IPS-18c (cell line): Measurements from ENCODE around the gene GALNT18.

Experiments used
- H3K4me3 ChIP-seq: 2 replicates; pipeline ENCODE4 v1.7.0; 2013; ENCODE audit warnings: low read depth, mild to moderate bottlenecking, low read length, moderate library complexity; ENCODE audit not compliant: insufficient read depth
- H3K9me3 ChIP-seq: one replicate; pipeline ENCODE4 v1.6.1; 2013; ENCODE audit warnings: mild to moderate bottlenecking, low read length, moderate library complexity; ENCODE audit not compliant: control insufficient read depth, insufficient read depth

GALNT18 gene

GRCh38 chr11:11268119-11268518 is 353.7 kb downstream of the GALNT18 start:
- Histone ChIP-seq H3K9me3 (peaks cover 2% of the 10 kb centered on the region), H3K4me3 (no peak overlapping the region)

GRCh38 chr11:11267312-11267711 is 354.5 kb downstream of the GALNT18 start:
- Histone ChIP-seq H3K9me3 (peaks cover 2% of the 10 kb centered on the region), H3K4me3 (no peak overlapping the region)

GRCh38 chr11:11265994-11266606 is 355.7 kb downstream of the GALNT18 start:
- no peak overlapping the region for H3K4me3 ChIP-seq
- H3K9me3 ChIP-seq = peaks cover 2% of the 10 kb centered on the region

GRCh38 chr11:11265320-11265719 is 356.5 kb downstream of the GALNT18 start:
- H3K4me3 ChIP-seq = no peak overlapping the region
- H3K9me3 ChIP-seq = no peaks in the 10 kb centered on the region

GRCh38 chr11:11263238-11264005 is 358.4 kb downstream of the GALNT18 start:
- H3K4me3 ChIP-seq = no peak overlapping the region
- no peaks in the 10 kb centered on the region for H3K9me3 ChIP-seq

GRCh38 chr11:11262171-11262920 is 359.5 kb downstream of the GALNT18 start:
- H3K4me3 ChIP-seq = no peak overlapping the region
- H3K9me3 ChIP-seq = no peaks in the 10 kb centered on the region

GRCh38 chr11:11261629-11262028 is 360.2 kb downstream of the GALNT18 start:
- H3K4me3 ChIP-seq = no peak overlapping the region

GRCh38 chr11:11260903-11261302 is 360.9 kb downstream of the GALNT18 start:
- no peak overlapping the region for H3K4me3 ChIP-seq
- H3K9me3 ChIP-seq = no peaks in the 10 kb centered on the region

More at GRCh38 chr11:11261629-11262028, 360.2 kb downstream of the GALNT18 start:
- no peaks in the 10 kb centered on the region for H3K9me3 ChIP-seq

- H3K4me3 ChIP-seq = no peak overlapping the region
- H3K9me3 ChIP-seq = no peaks in the 10 kb centered on the region
These were observed 367.8 kb downstream of the GALNT18 start for GRCh38 chr11:11253995-11254394.

- no peak overlapping the region for H3K4me3 ChIP-seq
- no peaks in the 10 kb centered on the region for H3K9me3 ChIP-seq
These were observed 368.3 kb downstream of the GALNT18 start for GRCh38 chr11:11253497-11253896.

GRCh38 chr11:11252403-11252802 is 369.4 kb downstream of the GALNT18 start:
- H3K4me3 ChIP-seq = no peak overlapping the region
- no peaks in the 10 kb centered on the region for H3K9me3 ChIP-seq

GRCh38 chr11:11251394-11251970 is 370.3 kb downstream of the GALNT18 start:
- H3K4me3 ChIP-seq = no peak overlapping the region

GRCh38 chr11:11250470-11250869 is 371.3 kb downstream of the GALNT18 start:
- H3K4me3 ChIP-seq = no peak overlapping the region
- H3K9me3 ChIP-seq = no peaks in the 10 kb centered on the region

More at GRCh38 chr11:11251394-11251970, 370.3 kb downstream of the GALNT18 start:
- no peaks in the 10 kb centered on the region for H3K9me3 ChIP-seq

- no peak overlapping the region for H3K4me3 ChIP-seq
- H3K9me3 ChIP-seq = no peaks in the 10 kb centered on the region
These were observed 374.2 kb downstream of the GALNT18 start for GRCh38 chr11:11247576-11247975.

GRCh38 chr11:11247086-11247485 is 374.7 kb downstream of the GALNT18 start:
- H3K9me3 ChIP-seq = no peaks in the 10 kb centered on the region
- H3K4me3 ChIP-seq = no peak overlapping the region

- Histone ChIP-seq H3K4me3 (no peak overlapping the region), H3K9me3 (no peaks in the 10 kb centered on the region)
These were observed 375.6 kb downstream of the GALNT18 start for GRCh38 chr11:11246166-11246565.

- H3K4me3 ChIP-seq = no peak overlapping the region
These were observed 376.4 kb downstream of the GALNT18 start for GRCh38 chr11:11245453-11245852.

More at GRCh38 chr11:11245453-11245852, 376.4 kb downstream of the GALNT18 start:
- no peaks in the 10 kb centered on the region for H3K9me3 ChIP-seq
